ENCODE results near the gene DNAJB8. TPM values are rescaled to one million over a fixed set of nuclear protein-coding genes. Genes with fewer than 3 reads are reported as not detected.

The DNAJB8 gene
- total RNA-seq, 2 experiments from 2014 or later, result not detected

- CTCF ChIA-PET (ENCODE audit: unreplicated experiment), result interaction anchor here (0.6 kb wide), 1 partner anchor 61 kb away, joined by 3 read pairs; no protein-coding TSS in a partner anchor
- Histone ChIP-seq H3K36me3 (ENCODE audit: insufficient read depth, low read length) (no peaks in the 10 kb centered on the region), H4K20me1 (ENCODE audit: insufficient read depth, low read length) (no peaks in the 10 kb centered on the region; the same call in 1 of the 2 replicates), H3K27ac (ENCODE audit: low read depth, low read length, poor library complexity, severe bottlenecking) (no peak overlapping the region), H3K4me1 (ENCODE audit: insufficient read depth, low read length, poor library complexity, severe bottlenecking) (no peaks in the 10 kb centered on the region), H3K9me2 (ENCODE audit: insufficient read depth, low read length) (no peaks in the 10 kb centered on the region), H3K79me2 (ENCODE audit: insufficient read depth, low read depth, low read length) (no peaks in the 10 kb centered on the region), H2AFZ (ENCODE audit: low read length) (no peak overlapping the region), H3K4me2 (ENCODE audit: low read length) (no peak overlapping the region), H3K4me3 (ENCODE audit: low read depth, low read length, poor library complexity, severe bottlenecking) (no peak overlapping the region), H3K9me3 (ENCODE audit: low read length) (no peaks in the 10 kb centered on the region)
- no peak for DNase-seq (ENCODE audit: low spot score)
- intact Hi-C loops (cut with micrococcal nuclease; ENCODE audit: unreplicated experiment), result no loop called here
- POLR2A ChIA-PET, result no interaction called here
- TF ChIP-seq EZH2phosphoT487 (IDR thresholded peaks at IDR 0.05; ENCODE audit: borderline replicate concordance, low read depth, low read length), result no peak
- TF ChIP-seq CTCF (conservative IDR thresholded peaks at IDR 0.05; ENCODE audit: low read length), result no peak
- no TSS peak for BruUV-seq (replicated peaks)
These were observed 18.9 kb upstream of the DNAJB8 start for GRCh38 chr3:128485282-128486204.

- POLR2A ChIA-PET, result interaction anchor here (0.6 kb wide), 1 partner anchor 1924 kb away, joined by 3 read pairs; no protein-coding TSS in a partner anchor
- intact Hi-C loops (cut with micrococcal nuclease; ENCODE audit: unreplicated experiment), result no loop called here
- no TSS peak for BruUV-seq (replicated peaks)
- H3K79me2 ChIP-seq (ENCODE audit: insufficient read depth, low read depth, low read length), result no peaks in the 10 kb centered on the region
- no peaks in the 10 kb centered on the region for H3K9me2 ChIP-seq (ENCODE audit: insufficient read depth, low read length)
- CTCF ChIA-PET (ENCODE audit: unreplicated experiment), result no interaction called here
- H2AFZ ChIP-seq (ENCODE audit: low read length), result no peak overlapping the region
- TF ChIP-seq EZH2phosphoT487 (IDR thresholded peaks at IDR 0.05; ENCODE audit: borderline replicate concordance, low read depth, low read length) (peak; percentile 78; the same call in 1 of the 2 replicates), CTCF (conservative IDR thresholded peaks at IDR 0.05; ENCODE audit: low read length) (no peak)
- H4K20me1 ChIP-seq (ENCODE audit: insufficient read depth, low read length), result no peaks in the 10 kb centered on the region; the same call in 1 of the 2 replicates
- H3K9me3 ChIP-seq (ENCODE audit: low read length), result no peaks in the 10 kb centered on the region
- no peak overlapping the region for H3K27ac ChIP-seq (ENCODE audit: low read depth, low read length, poor library complexity, severe bottlenecking)
- no peaks in the 10 kb centered on the region for H3K4me1 ChIP-seq (ENCODE audit: insufficient read depth, low read length, poor library complexity, severe bottlenecking)
- no peaks in the 10 kb centered on the region for H3K36me3 ChIP-seq (ENCODE audit: insufficient read depth, low read length)
- H3K4me2 ChIP-seq (ENCODE audit: low read length), result no peak overlapping the region
- no peak for DNase-seq (ENCODE audit: low spot score)
- no peak overlapping the region for H3K4me3 ChIP-seq (ENCODE audit: low read depth, low read length, poor library complexity, severe bottlenecking)
These were observed 18.0 kb upstream of the DNAJB8 start for GRCh38 chr3:128484404-128485281.
